ENCODE measurements around the gene ASCL3.
"Not testable (repeated sequence)": the region's sequence is repeated elsewhere in the genome, so short reads cannot be mapped to it uniquely, and the experiment has no call there.

ASCL3 gene

GRCh38 chr11:8917157-8917825, 25.5 kb downstream of the ASCL3 start:
- intact Hi-C loops (cut with DNase I) = loop anchor here (10.0 kb wide), 1 partner anchor 218 kb away; no protein-coding TSS in a partner anchor
- peak in 1 of 42 donors; percentile 33 for DNase-seq

- intact Hi-C loops (cut with DNase I) = loop anchor here (5.0 to 10.0 kb wide), 2 partner anchors 220 to 227 kb away; no protein-coding TSS in a partner anchor
- no peak for DNase-seq
These were observed 28.2 kb downstream of the ASCL3 start for GRCh38 chr11:8914661-8915018.

GRCh38 chr11:8913961-8914660, 28.7 kb downstream of the ASCL3 start:
- peak; percentile 5 to 80 (median 54) for DNase-seq
- intact Hi-C loops (cut with DNase I) = loop anchor here (5.0 to 10.0 kb wide), 2 partner anchors 221 to 227 kb away; no protein-coding TSS in a partner anchor

DNA sequence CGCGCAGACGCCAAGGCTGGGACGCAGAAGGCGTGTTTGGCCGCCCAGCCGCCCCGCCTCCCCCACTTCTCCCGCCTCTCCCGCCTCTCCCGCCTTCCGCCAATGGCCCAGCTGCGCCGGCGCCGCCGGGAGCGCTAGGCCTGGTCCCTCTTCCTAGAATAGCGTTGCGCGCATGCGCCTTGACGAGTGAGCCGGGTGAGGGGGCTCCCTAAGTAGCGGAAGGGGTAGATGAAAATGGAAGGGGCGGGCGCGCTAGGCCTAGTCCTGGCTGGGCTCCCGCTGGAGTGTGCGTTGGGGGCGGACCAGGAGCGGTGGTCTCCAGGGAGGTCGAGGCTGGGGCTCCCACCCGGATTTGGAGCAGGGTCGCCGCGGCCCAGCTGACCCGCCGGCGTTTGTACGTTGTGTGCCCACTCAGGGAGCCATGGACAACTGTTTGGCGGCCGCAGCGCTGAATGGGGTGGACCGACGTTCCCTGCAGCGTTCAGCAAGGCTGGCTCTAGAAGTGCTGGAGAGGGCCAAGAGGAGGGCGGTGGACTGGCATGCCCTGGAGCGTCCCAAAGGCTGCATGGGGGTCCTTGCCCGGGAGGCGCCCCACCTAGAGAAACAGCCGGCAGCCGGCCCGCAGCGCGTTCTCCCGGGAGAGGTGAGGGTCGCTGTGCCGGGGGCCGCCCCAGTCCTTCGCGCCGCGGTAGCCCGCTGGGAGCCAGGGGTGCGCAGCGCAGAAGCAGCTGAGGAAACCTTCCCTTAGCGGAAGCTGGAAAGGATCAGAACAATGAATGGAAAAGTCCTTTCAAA, 31.6 kb downstream of the ASCL3 start, which contains the start of gene AKIP1:
Gene AKIP1, plus strand, starts transcription at position 161 of the 795 bp plus-strand sequence. Its CDS starts 261 bp downstream, at position 422.
- intact Hi-C loops (cut with DNase I) = loop anchor here (5.0 to 10.0 kb wide), 2 partner anchors 224 kb away; no protein-coding TSS in a partner anchor
- peak; percentile 84 to 98 (median 96) for DNase-seq

GRCh38 chr11:8910649-8911026, 32.2 kb downstream of the ASCL3 start:
- intact Hi-C loops (cut with DNase I) = loop anchor here (5.0 to 10.0 kb wide), 2 partner anchors 223 to 224 kb away; no protein-coding TSS in a partner anchor
- no peak for DNase-seq

- DNase-seq = no peak
- intact Hi-C loops (cut with DNase I) = no loop called here
These were observed 34.7 kb downstream of the ASCL3 start for GRCh38 chr11:8908099-8908498.

DNA sequence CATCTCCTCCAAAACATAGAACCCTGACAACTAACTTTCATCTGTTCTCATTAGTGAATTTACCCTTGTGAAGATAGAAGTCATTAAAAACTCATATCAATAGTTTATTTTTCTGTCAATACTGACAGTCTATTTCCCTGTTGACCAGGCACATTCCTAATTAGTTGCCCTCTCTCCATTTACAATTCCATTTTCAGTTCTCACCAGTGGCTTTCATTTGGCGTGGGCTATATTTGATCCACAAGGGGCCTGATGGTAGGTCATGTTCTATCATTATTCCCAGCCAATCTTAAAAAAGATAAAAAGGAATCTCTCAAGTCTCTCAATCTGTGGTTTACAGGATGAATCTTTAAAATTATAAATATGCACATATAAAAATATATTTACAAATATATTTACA, 35.7 kb downstream of the ASCL3 start:
- intact Hi-C loops (cut with DNase I) = no loop called here

GRCh38 chr11:8905528-8906165, 37.2 kb downstream of the ASCL3 start:
- no peak for DNase-seq
- intact Hi-C loops (cut with DNase I) = no loop called here

More for the DNA sequence above, 35.7 kb downstream of the ASCL3 start:
- no peak for DNase-seq

DNA sequence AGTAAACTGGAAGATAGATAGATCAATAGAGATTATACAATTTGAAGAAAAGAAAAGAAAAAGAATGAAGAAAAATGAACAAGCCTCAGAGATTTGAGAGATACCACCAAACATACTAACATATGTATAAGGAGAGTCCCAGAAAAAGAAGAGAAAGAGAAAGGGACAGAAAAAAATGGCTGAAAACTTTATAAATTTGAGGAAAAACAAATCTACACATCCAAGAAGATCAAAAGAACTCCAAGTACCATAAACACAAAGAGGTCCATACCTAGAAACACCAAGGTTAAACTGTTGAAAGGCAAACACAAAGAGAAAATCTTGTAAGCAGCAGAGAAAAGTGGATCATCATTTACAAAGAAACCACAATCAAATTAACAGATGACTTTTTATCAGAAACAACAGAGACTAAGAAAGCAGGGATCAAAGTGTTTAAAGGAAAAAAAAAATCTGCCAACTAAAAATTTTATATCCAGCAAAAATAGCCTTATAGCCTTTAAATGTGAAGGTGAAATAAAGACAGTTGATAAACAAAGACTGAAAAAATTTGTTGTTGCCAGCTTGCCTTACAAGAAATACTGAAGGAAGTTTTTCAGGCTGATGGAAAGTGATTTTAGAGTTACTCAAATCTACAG, 43.6 kb downstream of the ASCL3 start:
- intact Hi-C loops (cut with DNase I) = no loop called here

DNA sequence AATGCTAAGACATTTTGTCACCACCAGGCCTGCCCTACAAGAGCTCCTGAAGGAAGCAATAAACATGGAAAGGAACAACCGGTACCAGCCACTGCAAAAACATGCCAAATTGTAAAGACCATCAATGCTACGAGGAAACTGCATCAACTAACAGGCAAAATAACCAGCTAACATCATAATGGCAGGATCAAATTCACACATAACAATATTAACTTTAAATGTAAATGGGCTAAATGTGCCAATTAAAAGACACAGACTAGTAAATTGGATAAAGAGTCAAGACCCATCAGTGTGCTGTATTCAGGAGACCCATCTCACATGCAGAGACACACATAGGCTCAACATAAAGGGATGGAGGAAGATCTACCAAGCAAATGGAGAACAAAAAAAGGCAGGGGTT, 51.6 kb downstream of the ASCL3 start:
- intact Hi-C loops (cut with DNase I); DNase-seq: not testable (repeated sequence)

More for the DNA sequence above, 43.6 kb downstream of the ASCL3 start:
- no peak for DNase-seq

Data from head of caudate nucleus (tissue), 42 donors.